Measurements from ENCODE around the gene SIRT6.
"Not testable (repeated sequence)": the region's sequence is repeated elsewhere in the genome, so short reads cannot be mapped to it uniquely, and the experiment has no call there.

SIRT6 gene

GRCh38 chr19:4174213-4174894 is 8.0 kb downstream of the SIRT6 start:
- DNase-seq (ENCODE audit: low read depth): no peak

GRCh38 chr19:4173479-4174212 is 8.7 kb downstream of the SIRT6 start:
- no peak for DNase-seq (ENCODE audit: low read depth)

GRCh38 chr19:4172861-4173473 is 9.4 kb downstream of the SIRT6 start:
- peak; percentile 51 for DNase-seq (ENCODE audit: low read depth)

- DNase-seq (ENCODE audit: low read depth): no peak
Observed at GRCh38 chr19:4171676-4172075, 10.7 kb downstream of the SIRT6 start.

- no peak for DNase-seq (ENCODE audit: low read depth)
Observed at GRCh38 chr19:4164262-4164661, 18.1 kb downstream of the SIRT6 start.

- DNase-seq (ENCODE audit: low read depth): no peak
Observed at GRCh38 chr19:4161415-4162077, 20.8 kb downstream of the SIRT6 start.

GRCh38 chr19:4157971-4158370 is 24.4 kb downstream of the SIRT6 start:
- not testable (repeated sequence) for DNase-seq (ENCODE audit: low read depth)

- DNase-seq (ENCODE audit: low read depth): no peak
Observed at GRCh38 chr19:4157164-4157563, 25.2 kb downstream of the SIRT6 start.

GRCh38 chr19:4154571-4155312 is 27.6 kb downstream of the SIRT6 start:
- DNase-seq (ENCODE audit: low read depth): no peak

GRCh38 chr19:4152241-4152998 is 29.9 kb downstream of the SIRT6 start:
- DNase-seq (ENCODE audit: low read depth): no peak

GRCh38 chr19:4151623-4152022 is 30.7 kb downstream of the SIRT6 start:
- no peak for DNase-seq (ENCODE audit: low read depth)

GRCh38 chr19:4149518-4150288 is 32.7 kb downstream of the SIRT6 start:
- no peak for DNase-seq (ENCODE audit: low read depth)

- DNase-seq (ENCODE audit: low read depth): no peak
Observed at GRCh38 chr19:4144666-4145249, 37.6 kb downstream of the SIRT6 start.

- DNase-seq (ENCODE audit: low read depth): not testable (repeated sequence)
Observed at GRCh38 chr19:4142916-4143315, 39.4 kb downstream of the SIRT6 start.

GRCh38 chr19:4140237-4140711 is 42.1 kb downstream of the SIRT6 start:
- DNase-seq (ENCODE audit: low read depth): no peak

GRCh38 chr19:4139614-4140236 is 42.6 kb downstream of the SIRT6 start:
- DNase-seq (ENCODE audit: low read depth): peak; percentile 82

- DNase-seq (ENCODE audit: low read depth): no peak
Observed at GRCh38 chr19:4138445-4138844, 43.9 kb downstream of the SIRT6 start.

GRCh38 chr19:4136680-4137088 is 45.7 kb downstream of the SIRT6 start:
- DNase-seq (ENCODE audit: low read depth): no peak

- DNase-seq (ENCODE audit: low read depth): not testable (repeated sequence)
Observed at GRCh38 chr19:4135386-4135785, 47.0 kb downstream of the SIRT6 start.

All from stimulated activated CD8-positive, alpha-beta memory T cell treated with anti-CD3 and anti-CD28 coated beads, Interleukin-4, amount 100 ng/mL, for 24 hours (primary cell).